DMS79 (cell line): ENCODE data around the gene XCL2.

Experiments
- DNase-seq: peaks from one replicate; lab custom pipeline; 2025; lab: John Stamatoyannopoulos, UW

XCL2 gene

DNA sequence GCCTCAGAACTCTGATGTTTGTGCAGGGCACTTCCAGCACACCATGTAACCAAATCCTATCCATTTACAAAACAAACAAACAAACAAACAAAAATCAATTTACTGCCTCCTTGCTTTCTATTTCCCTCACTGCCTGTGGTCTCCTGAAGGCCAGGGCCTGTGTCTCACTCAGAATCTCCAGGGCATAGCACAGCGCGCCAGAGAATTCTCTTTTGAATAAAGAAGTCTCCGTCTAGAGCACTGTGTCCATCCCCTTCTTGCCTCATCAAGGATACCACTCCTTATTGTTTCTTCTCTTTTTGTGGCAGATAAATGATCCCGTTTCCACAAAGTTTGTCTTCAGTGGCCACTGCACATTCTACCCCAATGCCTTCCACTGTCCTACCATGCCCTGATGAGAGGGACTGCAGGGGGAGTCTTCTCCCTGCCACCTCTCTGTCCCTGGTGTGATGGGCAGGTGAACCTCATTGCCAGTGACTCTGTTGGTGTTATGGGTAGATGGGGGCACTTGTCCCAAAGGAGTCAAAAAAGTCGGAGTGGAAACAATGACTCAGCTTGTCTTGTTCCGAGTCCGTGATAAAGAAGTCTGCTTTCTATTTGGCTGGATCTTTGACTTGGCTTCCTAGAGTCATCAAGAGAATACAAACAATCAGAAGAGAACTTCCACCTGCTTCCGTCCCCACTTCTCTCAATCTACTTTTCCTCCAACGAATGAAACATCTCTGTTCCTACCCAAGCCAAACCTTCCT is 30.0 kb downstream of the XCL2 start:
- no peak for DNase-seq

DNA sequence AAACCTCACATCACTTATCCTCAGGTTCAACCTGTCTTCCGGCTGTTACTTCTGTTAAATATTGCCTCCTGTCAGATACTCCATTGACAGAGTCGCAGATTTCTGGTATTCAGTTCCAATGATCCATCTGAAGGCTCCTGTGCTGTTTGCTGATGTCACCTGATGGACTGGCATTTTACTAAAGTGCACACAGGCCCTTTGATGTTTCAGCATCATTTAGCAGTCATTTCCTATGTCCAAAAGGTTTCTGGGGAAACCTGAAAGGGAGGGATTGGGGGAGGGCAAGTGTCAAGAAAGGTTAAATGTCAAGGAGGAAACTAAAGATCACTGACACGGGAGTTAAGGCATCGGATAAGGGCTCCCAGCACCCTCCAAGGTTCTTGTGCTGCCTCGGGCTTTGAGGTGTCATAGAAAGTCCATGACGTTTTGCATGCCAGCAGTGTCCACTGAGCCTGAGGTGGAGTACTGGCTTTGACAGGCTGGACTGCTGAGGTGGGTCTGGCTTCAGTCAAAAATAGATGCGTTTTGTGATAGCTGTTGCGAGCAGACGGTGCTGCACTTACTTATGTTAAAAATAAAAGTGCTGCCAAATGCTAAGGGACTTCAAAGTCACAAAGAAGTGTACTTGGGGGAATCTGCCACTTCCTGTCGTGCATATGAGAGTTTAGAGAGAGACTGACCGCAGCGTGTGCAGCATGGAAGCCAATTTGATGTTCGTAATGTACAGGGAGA is 30.8 kb downstream of the XCL2 start:
- DNase-seq, result no peak

DNA sequence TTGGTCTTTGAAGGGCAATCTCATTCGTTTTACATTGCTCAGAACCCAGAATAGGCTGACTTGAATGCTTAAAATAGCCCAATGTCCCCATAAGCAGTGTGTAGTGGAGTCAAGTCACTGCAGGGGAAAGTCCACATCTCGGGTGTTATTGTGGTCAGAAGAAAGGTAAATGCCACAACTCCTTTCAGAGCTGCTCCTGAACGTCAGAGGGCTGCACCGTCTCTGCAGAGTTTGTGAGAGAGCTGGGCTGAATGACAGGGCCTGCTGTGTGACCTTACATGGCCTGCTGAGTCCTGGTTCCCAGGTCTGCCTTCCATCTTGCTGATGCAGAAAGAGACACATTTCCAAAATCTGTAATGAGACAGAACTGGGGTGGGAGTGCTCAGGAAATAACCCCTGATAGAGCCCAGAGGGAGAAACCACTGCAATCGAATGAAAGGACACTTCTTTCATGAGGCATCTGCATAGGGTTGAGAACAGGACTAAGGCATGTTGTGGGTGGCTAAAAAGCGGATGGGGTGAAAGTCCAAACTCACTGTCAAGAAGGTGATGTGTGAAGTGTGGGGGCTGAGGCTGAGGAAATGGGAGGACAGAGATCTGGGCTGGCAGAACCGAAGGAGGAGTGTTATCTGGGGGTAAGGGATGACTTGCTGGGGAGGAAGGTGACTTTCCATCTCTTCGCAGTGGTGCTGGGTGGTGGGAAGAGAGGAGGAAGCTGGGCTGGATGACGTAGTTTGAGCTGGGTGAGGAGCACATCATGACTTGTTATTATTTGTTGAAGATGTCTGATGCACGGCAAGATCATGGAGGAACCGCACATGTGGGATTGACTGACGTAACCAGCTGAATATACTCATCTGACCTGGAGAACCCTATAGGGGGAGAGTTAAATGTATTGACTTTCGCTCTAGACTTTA is 33.7 kb downstream of the XCL2 start:
- no peak for DNase-seq

DNA sequence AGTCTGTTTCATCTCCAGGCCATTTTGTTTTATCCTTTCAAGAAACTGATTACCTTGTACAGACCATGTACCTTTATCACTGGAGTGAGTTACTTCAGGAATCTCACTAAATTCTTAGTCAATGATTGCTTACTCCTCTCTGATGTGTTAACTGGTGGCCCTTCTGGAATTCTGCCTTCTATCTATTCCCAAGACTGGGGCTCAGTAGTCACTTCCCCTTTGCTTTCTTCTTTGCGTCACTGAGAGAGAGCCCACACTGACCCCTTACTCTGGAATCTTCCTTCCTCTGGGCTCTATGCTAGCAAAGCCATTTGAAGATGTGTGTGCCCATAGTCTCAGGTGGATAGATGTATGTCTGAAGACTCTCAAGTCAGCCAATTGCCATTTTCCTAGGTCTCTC is 34.6 kb downstream of the XCL2 start:
- DNase-seq, result no peak

DNA sequence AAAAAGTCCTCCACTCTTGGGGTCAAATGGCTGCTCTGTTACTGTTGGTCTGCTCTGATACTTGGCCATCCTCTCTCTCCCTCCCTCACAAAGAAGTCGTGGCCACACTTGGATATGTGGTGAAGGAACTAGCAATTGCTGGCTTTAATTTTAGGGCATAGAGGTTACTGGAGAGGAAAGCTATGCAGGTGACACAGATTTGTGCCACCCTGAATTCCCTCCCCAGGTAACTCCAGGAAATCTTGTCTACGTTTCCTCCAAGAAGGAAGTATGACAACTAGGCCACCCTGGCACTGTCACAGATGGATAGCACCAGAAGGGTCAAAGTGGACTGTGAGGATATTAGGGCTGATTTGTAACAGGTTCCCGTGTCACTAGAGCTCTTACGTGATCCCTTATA is 36.0 kb downstream of the XCL2 start:
- DNase-seq, result no peak

DNA sequence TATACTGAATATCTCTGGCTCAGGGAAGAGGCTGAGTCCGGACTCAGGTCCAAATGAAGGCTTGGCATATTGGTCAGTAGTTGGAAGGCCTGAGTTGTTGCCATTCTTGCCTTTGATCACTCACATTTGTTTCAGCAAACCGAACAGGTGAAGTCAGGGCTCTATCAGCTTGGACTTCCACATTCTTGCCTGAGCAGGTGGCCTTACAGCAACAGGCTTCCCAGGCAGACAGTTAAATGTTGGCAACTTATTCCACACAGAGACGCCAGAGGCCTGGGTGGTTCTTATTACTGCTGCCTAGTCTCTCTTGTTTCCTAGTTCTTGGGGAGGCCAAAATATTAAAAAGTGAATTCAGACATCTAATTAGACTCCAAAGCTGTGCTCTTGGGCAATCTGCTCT is 36.6 kb downstream of the XCL2 start:
- no peak for DNase-seq

DNA sequence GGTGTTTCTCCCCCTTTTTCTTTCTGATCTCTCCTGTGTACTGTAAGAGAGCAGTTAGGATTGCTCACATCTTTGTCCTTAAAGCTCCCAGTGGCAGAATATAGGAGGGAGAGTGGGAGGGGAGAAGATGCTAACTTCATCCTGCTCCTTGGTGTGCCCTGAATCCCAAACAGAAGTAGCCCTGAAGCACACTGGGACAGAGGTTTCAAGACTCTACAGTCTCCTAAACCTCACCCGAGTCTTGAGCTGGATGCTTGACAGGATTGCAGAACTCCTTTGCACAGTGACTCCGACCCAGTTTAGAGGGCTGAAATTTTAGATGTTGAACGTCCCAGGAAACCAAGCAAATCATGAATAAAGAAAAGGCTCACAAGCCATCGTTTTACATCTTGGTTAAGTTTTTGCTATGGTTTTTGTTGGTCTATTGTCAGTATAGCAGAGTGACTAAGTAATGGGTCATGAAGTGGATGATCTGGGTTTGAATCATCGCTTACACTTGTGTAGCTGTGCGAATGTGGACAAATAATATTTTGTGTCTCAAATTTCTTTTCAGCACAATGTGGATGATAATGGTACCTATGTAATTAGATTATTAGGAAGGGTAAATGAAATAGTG is 37.5 kb downstream of the XCL2 start:
- no peak for DNase-seq

DNA sequence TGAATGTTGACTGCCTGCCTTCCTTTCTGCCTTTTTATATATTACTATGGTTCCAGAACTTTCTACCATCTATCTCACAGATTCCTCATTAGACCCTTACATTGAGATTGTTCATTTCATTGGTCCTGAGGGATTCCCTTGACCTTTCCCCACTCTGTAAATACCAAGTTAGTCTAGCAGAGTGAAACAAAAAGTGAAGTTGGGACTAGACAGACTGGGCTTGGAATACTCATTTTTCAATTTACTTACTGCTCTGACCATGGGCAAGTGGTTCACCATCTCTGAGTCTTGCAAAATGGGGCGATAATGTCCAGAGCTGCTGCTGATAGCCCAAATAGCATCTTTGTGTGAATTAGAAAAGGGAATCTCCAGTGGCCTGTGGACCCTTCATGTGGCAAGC is 38.8 kb downstream of the XCL2 start:
- no peak for DNase-seq

DNA sequence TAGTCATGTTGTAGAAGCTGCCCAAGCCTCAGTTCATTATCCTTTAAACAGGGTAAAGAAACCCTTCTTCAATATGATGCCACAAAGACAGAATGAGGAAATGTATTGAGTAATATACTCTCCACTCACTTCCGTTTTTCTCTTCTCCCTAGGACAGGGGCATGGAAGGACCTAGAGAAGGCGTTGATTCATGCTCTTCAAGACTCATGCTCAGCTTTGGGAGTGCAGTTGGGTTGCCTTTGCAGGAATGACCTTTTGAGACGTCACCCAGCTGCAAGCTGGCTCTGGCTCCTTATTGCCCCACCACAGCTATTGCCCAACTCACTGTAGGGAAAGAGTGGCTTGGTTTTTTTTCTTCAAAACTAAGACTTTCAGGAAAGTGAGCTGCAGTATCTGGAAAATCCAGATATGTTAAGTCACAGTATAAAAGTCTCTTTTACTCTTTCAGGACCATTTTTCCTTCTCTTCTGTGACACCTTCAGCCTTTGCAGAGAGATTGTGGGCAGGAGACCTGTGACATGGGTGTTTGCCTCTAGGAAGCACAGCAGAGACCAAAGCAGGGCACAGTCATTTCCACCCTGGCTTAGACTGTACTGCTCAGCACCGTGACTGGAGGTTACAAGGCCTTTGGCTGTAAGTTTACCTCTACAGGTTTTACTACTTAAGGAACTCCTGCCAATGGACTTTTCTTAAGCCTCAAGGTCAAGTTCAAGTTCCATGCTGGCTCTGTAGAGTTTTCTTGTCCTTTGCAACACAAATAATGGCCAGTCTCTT is 39.5 kb downstream of the XCL2 start:
- DNase-seq, result no peak

DNA sequence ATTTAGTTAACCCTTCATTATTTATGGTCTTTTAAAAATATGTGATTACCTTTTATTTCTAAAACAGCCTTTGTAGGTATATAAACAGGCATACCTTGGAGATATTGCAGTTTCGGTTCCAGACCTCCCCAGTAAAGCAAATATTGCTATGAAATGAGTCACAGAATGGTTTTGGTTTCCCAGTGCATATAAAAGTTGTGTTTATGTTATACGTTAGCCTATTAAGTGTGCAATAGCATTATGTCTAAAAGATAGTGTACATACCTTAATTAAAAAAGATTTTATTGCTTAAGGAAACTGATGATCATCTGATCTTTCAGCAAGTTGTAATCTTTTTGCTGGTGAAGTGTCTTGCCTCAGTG is 44.1 kb downstream of the XCL2 start:
- no peak for DNase-seq

DNA sequence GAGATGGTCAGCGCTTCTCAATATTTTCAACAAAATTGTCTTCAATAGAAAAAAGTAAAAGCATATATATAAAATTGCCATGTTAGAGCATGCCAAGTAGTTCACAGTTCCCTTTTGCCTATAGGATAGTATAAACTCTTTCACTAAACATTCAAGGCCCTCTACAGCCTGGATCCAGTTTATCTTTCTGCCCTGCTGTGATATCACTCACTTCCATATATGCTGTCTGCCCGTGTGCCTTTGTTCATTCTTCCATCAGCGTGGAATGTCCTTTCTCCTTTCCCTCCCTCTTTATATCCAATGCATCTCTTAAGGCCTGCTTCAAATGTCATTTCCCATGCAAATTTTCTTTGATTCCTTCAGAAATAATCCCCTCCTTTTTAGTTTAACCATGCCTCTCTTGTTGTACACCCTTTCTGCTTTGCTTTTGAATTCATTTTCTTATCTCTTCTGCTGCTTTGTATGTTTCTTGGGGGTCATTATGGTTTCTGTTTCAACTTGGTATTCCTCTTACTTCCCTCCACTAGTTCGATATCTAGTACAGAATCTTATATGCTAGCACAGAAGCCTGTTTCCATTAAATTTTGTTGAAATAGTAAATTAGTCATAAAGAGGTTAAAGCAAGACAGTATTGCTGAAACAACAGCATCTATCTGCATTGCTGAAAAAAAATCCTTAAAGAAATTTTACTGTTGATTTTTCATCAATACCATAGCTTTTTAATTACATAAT is 44.7 kb downstream of the XCL2 start:
- DNase-seq, result no peak

DNA sequence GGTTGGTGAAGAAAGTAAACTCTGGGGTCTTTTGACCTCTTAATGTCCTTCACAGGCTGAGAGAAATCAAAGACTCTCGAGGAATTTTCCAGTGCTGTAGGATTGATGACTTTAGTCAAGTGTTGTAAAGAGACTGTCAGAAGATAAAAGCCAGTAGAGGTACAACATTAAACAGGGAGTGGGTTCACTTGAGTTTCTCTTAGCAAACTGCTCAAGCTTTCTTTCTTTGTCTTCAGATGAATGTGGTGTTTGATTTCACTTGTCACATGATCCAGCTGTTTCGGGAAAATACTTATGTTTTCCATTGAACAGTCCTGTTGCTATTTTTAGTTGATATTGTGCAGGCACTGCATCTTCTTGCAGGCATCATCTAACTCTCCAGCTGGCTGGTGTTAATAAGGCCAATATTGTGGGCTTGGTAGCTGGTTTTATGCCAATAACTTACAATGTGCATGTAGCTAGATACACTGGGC is 45.6 kb downstream of the XCL2 start:
- DNase-seq, result no peak

DNA sequence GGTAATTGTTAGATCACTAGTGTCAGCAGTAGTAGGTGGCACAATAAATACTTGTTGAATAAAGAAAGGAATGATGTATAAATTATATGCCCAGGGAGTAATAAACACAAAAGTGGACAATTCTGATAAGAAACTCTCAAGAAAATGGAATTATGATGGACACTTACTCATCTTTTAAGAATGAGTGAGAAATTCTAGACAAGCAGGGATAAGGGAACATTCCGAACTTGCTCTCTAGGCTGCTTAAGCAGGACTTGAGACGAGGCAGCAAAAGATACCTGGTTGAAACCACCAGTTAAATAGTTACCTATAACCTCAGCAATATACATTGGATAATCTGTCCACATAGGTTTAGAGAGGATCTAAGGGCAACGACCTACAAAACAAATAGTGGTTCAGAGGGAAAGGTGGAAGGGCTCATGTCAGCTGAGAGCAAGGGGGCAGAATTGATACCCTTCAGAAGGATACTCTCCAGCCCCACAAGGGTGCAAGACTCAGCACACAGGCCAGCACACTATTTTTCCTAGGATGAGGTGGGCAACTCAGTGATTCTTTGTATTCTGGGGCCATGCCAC is 46.3 kb downstream of the XCL2 start:
- DNase-seq, result no peak

DNA sequence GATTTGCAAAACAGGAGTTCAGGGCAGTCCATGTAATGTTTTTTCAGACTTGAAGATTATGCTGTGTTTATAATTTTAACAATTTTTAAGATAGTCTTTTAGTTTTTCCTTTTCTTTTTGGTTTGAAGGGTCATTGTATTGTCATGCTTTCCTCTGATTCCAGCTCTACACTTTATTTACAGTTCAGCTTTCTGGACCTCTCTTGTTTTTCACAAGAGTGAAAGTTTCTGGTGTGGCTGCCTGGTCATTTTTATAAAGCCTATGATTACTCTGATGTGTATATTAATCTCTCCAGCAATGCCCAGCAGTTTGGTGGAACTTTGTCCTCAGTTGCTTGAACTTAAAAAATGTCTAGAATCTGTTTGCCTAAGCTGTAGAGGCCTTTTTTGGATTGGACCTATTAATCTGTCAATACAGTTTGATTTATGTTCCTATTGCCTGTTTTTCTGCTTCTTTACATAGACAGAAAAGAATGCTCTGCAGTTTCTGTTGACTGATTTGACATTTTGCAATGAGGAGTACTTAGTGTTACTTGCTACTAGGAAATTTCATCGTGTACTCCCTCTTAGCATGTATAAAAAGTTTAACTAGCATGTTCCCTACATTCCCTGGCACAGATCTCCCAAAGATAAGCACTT is 52.2 kb downstream of the XCL2 start:
- no peak for DNase-seq
